Stimulated activated CD4-positive, alpha-beta T cell treated with anti-CD3 and anti-CD28 coated beads, Interleukin-12 subunit alpha, Interleukin-12 subunit beta, amount 100 ng/mL, for 24 hours (primary cell): ENCODE results near the gene COX6A2.
A peak's percentile ranks its signal among the peaks of the same experiment; 100 is the strongest.
"Not testable (repeated sequence)": the region's sequence is repeated elsewhere in the genome, so short reads cannot be mapped to it uniquely, and the experiment has no call there.

Experiments
- DNase-seq, 2 experiments: peaks; one replicate each; pipeline ENCODE4 v3.0.0-alpha.2; 2020; ENCODE audit warnings: low read depth in 2 of 2

COX6A2 gene

DNA sequence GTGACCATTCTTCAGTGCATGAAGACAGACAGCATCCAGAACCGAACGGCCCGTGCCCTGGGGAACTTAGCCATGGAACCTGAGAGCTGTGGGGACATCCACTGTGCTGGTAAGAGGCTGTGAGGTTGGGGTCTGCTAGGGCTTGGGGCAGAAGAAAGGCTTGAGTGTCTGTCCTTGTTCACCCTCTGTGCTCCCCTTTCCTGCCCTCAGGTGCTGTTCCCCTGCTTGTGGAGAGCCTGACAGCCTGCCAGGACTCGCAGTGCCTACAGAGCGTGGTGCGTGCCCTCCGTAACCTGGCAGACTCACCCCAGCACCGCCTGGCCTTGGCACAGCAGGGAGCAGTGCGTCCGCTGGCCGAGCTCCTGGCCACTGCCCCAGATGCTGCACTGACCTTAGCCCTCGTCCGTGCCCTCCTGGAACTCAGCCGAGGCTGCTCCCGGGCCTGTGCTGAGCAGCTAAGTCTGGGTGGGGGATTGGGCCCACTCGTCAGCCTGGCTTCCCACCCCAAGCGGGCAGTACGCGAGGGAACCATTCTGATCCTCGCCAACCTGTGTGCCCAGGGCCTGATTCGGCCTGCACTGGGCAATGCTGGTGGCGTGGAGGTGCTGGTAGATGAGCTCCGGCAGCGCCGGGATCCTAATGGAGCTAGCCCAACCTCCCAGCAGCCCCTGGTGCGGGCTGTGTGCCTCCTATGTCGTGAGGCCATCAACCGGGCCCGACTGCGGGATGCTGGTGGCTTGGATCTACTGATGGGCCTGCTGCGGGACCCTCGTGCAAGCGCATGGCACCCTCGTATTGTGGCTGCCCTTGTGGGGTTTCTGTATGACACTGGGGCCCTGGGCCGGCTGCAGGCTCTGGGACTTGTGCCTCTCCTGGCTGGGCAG is 34.0 kb upstream of the COX6A2 start:
- no peak for DNase-seq

DNA sequence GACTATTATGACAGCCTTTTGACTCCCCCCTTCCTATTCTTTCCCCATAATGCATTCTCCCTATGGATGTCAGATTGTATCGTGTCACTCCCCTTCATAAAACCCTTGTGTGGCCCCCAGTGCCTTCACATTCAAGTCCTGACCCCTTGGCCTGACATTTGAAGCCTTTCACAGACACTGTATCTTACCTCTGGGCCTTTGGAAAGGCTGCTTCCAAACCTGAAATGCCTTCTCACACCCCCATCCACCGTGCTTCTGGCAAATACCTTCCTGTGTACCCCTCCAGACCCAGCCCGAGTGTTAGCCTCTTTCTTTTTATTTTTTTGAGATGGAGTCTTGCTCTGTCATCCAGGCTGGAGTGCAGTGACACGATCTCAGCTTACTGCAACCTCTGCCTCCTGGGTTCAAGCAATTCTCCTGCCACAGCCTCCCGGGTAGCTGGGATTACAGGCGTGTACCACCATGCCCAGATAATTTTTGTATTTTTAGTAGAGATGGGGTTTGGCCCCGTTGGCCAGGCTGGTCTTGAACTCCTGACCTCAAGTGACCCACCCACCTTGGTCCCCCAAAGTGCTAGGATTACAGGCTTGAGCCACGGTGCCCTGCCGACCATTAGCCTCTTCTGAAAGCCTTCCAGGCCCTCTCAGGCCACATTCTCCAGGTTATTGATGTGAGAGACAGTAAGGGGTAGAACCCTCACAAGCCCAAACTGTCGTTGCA is 33.2 kb upstream of the COX6A2 start:
- no peak for DNase-seq

DNA sequence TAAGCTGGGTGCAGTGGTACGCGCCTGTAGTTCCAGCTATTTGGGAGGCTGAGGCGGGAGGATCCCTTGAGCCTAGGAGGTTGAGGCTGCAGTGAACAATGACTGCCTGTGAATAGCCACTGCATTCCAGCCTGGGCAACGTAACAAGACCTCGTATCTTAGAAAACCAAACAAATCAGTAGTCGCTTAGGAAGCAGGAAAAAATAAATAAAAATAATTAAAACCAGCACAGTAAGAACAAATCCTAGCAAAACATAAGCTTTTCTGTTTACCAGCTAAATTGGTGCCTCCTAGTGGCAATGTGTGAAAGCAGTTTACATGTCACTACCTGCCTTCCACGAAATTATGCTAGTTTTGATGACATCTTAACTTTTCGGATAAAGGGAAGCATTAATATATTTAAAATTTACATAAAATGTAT is 32.4 kb upstream of the COX6A2 start:
- no peak for DNase-seq

DNA sequence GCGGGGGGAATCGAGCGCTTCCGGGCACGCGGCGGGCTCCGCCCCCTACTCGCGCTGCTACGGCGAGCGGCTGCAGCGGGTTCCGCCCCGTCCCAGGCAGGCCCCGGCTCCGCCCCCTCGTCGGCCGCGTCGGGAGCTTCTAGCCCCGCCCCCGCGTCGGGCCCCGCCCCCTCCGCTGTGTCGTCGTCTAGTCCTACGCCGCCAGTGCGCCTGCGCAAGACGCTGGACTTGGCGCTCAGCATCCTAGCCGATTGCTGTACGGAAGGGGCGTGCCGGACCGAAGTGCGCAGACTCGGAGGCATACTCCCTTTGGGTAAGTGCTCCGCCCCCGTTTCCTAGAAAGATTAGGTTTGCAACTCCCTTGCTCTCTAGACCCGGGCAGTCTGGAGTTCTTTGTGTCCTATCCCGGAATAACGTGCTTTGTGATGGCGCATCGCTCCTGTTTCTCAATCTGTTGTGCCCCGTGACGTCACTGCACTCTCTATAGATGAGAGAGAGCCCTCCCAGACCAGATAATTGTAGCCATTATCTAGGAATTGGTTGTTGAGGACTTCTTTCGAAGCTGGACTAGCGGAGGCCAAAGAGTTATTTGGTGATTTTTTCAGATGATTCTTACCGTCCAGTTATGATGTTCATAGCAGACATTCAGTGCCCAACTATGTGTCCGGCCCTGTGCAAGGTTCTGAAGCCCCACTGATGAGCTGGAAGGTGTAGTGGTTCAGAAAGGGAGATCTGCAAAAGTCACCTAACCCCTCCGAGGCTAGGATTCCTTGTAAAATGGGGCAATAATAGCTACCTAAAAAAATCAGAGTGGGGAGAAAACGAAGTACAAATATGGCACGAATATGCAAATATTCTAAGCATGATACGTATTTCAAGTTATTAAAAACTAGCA is 31.8 kb upstream of the COX6A2 start:
- peak; percentile 99 to 100 for DNase-seq

DNA sequence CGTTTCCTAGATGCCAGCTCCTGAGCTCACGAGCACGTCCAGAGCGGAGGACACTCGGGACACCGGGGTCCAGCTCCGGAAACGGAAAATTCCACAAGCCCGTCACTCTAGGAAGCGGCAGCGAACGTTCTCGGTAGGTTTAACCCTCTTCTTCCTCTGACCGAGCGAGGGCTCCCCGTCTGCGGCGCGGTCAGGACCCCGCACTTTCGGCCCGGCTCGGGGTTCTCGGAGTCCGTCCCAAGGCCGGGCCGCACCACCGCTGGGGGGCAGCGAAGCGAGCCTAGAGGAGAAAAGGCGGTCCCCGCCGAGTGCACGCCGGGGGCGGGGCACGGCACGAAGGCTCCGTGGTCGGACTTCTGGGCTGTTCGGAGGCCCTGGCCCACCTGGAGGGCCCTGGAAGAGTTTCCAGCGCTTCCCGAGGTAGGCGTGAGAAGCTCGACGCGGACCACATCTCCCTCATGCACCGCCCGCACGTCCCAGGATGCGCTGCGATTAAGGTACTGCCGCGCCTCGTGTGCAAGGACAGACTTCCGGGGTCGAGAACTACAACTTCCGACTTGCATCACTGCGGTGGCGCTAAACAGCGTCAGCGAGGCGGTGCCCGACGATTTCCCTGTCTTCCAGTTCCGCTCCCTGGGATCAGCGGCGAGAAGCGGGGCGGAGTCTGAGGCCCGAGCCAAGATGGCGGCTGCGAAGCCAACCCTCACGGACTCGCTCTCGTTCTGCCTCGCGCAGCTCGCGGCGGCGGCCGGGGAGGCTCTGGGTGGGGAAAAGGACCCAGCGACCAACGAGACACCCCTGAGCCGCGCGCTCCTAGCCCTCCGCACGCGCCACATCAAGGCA is 30.9 kb upstream of the COX6A2 start, which contains the start of gene ARMC5:
Gene ARMC5 (plus strand): TSS at position 658 of the 843 bp plus-strand sequence. CDS start 24 bp downstream, at position 682.
- DNase-seq, result peak; percentile 95 to 96

DNA sequence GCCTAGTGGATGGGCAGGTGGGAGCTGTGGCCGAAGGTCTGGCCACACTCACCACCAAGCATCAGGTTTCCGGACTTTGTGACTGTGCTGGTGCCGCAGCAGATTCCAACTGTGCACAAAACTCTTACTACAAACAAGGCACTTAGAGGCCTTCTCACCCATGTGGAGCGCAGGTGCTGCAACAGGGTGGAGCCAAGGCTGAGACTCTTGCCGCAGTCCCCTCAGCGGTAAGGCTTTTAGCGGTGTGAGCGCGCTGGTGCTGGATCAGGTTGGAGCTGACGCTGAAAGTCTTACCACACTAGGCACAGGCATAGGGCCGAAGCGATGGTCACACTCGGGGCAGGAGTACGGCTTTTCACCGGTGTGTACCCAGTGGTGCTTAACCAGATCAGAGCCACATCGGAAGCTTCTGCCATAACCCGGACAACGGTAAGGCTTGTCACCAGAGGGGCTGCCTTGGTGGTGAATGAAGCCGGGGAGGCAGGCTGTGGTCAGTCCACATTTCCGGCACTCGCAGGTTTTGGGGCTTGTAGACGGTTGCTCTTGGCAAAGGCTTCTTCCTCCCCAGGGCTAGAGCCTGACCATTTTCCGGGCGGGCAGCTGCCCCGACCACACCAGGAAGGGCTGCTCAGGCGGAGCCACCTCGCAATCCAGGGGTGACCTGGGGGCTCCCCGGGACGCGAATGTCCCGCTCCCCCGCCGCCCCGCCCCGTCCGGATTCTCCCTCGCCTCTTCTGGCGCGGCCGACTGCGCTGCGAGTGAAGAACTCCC is 30.1 kb upstream of the COX6A2 start:
- DNase-seq, result no peak

DNA sequence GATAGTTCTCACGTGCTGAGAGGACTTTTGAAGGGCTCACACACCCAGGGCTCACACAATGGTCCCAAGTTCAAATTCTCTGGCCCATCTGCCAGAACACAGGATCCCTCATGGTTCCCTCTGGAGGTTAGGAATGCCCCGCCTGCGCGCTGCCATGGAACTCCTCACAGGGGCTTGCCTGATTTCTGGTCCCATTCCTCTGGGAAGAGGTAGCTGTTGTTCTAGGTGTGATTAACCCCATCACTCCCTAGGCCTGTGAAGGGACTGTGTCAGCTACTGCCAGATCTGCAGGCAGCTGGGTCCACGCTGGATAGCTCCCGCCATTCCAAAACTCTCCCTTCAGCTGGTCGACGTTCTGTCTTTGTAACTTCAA is 28.8 kb upstream of the COX6A2 start:
- DNase-seq, result no peak

DNA sequence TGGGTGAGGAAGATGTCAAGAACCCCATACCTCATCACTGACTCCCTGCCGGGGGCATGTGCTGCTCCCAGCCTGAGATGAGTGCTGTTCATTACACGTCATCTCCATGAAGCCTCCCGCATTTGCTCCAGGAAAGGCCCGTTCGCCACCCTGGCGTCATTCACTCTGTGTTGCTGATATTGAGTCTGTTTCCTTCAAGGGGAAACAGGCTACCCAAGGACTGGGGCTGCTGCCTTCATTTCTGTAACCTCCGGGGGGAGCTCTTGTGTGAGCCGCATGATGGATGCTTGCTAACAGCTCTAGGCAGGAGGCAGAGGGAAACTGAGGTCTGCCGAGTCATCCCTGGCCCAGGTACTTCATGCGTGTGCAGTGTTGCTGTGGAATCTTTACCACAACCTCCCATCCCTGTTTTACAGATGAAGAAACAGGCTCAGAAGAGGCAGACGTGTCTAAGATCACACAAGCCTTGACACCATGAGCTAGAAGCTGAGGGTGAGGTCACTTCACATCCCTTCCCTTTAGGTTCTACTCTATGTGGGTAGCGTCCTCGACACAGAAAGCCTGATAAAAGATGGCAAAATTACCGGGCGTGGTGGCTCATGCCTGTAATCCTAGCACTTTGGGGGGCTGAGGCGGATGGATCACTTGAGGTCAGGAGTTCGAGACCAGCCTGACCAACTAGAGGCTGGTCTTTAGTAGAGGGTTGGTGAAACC is 27.6 kb upstream of the COX6A2 start:
- no peak for DNase-seq

DNA sequence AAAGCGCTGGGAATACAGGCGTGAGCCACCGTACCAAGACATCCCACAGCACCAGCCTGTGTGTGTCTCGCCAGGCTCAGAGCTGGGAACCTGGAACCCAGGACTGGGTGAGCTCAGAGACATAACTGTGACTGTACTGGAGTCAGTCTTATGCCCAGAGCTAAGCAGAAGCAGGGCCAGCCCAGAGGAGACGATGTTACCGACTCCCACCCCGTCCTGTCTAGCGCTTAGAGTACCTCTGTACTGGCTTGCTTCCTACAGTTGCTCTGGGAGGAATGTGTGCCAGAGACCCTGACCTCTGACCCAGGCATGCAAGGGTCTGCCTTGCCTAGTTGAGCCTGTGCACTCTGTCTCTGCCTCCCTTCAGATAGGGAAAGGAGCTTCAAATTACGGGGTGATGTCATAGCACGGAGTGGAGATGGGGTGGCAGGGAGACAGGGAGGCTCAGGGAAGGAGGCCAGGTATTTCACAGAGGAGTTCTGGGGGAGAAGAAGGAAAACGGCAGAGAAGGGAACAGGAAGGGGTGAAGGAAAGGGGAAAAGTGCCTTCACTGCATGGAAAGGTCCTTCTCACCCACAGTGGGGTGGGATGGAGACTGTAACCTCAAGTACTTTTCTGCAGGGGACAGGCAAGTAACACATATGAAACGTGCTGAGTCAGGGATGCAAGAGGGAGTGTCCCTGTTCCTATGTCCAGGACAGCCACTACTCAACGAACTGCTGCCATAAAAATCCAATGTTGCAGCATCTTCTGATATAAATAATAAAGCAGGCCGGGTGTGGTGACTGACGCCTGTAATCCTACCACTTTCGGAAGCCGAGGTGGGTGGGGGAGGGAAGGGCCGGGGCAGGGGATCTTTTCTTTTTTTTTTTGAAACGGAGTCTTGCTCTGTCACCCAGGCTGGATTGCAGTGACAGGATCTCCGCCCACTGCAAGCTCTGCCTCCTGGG is 25.4 kb upstream of the COX6A2 start:
- DNase-seq, result no peak

DNA sequence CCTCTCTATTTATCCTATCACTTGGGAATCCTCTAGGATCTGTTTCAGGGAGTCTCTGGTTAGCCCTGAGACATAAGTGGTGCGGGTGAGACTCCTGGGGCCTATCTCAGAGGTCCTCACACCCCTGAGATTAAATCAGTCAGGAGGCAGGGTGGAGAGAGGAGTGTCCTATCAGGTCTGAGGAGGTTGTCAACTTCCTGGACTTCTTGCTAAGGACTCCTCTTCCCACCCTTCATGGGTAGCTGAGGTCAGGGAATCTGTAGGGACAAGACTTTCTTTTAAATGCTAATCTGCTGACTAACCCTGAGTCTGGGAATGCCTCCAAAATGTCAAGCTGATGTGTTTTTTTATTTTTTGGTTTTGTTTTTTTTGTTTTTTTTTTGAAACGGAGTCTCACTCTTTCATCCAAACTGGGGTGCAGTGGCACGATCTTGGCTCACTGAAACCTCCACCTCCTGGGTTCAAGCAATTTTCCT is 24.5 kb upstream of the COX6A2 start:
- no peak for DNase-seq

DNA sequence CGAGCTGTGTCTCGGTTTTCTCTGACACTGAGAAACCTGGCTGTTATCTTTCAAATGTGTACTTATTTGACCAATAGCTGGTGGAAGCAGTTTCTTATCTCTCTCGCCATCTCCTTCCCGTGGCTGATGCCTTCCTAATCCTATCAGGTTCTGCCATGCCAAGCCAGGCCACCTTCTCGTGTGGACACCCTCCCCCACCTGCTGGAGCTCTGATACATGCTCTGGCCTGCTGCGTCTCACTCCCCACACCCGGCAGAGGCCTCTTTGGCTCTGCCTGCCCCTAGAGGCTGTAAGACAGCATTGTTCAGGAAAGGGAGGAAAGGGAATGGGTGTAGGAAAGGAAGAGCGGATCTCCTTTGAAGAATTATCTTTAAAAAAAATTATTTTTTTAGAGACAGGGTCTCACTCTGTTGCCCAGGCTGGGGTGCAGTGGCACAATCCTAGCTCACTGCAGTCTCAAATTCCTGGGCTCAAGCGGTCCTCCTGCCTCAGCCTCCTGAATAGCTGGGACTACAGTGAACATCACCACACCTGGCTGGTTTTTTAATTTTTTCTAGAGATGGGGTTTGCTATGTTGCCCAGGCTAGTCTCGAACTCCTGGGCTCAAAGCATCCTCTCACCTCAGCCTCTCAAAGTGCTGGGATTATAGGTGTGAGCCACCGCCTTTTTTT is 23.7 kb upstream of the COX6A2 start:
- DNase-seq, result no peak

DNA sequence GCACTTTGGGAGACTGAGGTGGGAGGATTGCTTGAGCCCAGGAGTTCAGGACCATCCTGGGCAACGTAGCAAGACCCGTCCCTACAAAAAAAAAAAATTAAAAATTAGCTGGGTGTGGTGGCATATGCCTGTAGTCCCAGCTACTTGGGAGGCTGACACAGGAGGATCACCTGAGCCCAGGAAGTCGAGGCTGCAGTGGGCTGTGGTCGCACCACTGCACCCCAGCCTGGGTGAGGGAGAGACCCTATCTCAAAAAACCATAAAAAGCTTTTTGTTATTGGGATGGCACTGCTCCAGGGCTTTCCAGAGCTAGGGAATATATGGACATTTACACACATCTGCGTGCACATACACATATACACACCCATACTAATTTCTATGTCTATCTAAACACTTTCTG is 23.0 kb upstream of the COX6A2 start:
- DNase-seq, result no peak

DNA sequence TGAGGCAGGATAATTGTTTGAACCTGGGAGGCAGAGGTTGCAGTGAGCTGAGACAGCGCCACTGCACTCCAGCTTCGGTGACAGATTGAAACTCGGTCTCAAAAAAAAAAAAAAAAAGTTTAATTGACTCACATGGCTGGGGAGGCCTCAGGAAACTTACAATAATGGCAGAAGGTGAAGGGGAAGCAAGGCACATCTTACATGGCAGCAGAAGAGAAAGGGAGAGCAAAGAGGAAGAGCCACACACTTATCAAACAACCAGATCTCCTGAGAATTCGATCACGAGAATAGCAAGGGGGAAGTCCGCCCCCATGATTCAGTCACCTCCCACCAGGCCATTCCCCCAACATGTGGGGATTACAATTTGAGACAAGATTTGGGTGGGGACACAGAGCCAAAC is 17.8 kb upstream of the COX6A2 start:
- DNase-seq, result not testable (repeated sequence)

DNA sequence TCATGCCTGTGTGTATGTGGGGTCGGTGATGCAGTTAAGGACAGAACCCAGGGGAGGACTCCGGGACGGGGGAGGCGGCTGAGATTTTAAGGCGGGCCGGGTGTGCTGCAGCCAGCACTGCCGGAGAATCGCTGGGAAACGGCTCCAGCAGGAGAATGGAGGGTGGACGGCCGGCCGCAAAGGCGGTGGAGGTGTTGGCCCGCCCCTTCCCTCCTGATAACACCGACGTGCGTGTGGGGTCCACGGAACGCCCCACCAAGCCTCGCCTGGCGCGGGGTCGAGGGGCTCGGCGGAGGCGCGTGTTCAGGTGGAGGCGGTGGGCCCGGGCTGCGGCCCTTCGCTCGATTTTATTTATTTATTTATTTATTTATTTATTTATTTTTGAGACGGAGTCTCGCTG is 13.8 kb upstream of the COX6A2 start:
- DNase-seq, result no peak

DNA sequence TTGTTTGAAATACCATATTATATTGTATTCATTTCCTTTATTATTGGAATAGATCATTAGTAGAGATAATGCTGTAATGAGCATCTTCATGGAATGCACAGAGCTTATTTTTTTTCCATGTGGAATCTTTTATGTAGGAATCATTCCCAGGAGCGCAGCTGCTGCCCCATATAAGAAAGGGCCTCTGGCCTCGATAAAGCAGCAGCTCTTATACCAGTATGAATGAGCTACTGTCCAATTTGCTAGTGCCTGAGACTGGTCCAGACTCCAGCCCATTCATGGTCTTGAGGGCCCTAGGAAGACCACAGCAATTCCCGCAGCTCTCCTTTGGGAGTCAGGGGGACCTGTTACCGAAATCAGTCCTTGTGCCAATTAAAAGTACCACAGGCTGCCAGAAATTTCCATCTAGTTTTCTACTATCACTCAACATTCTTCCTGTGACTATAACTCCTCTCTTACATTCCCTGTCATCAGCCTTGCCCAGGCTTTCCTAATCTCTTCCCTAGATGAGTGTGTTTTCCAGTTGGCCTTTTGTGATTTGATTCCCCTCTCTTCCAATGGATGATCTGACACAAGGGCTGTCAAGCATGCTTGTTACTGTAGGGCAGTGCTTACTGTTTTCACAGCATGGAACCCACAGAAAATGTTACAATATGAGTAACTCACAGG is 12.5 kb upstream of the COX6A2 start:
- DNase-seq, result no peak

DNA sequence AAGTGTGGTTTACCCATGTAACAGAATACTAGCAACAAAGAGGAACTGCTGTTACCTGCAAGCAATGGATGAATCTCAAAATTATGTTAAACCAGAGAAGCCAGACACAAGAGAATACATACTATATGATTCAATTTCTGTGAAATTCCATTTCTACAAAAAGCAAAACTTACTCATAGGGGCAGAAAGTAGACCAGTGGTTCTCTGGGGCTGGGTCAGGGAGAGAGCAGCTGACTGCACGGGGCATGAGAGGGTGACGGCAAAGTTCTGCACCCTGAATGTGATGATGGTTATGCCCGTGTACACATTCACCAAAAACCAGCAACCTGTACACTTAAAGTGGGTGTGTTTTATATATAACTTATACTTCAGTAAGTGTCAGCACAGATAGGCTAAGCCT is 11.4 kb upstream of the COX6A2 start:
- DNase-seq, result no peak

DNA sequence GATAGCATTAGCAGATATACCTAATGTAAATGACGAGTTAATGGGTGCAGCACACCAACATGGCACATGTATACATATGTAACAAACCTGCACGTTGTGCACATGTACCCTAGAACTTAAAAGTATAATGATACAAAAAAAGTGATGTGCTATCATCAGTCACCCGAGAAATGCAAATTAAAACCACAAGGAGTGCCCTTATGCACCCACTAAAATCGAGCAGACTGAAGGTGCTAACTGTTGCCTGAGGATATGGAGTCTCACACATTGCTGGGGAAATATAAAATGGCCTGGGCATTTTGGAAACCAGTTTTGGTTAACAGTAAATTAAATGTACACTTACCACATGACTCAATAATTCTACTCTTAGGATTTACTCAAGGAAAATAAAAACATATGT is 10.9 kb upstream of the COX6A2 start:
- DNase-seq, result not testable (repeated sequence)
